HepG2 (cell line): ENCODE measurements around the gene ATN1. TPM values are rescaled to one million over a fixed set of nuclear protein-coding genes. Genes with fewer than 3 reads are reported as not detected.

Source experiments
- AGO1 ChIP-seq: fragments of 200-400 bp; formaldehyde crosslinking; IDR thresholded peaks from 2 replicates; pipeline ENCODE4 v1.6.1; 2017; ENCODE audit warnings: mild to moderate bottlenecking, low read depth, low read length, moderate library complexity; ENCODE audit not compliant: poor library complexity, severe bottlenecking
- CREM ChIP-seq, 2 experiments: sonication (generic) in 1 of 2; formaldehyde crosslinking in 1 of 2; IDR thresholded peaks; 2 replicates each; pipeline versions ENCODE4 v1.4.0 to v1.6.1; 2016 to 2020; ENCODE audit warnings: antibody characterized with exemption in 1 of 2, mild to moderate bottlenecking in 1 of 2, missing genetic modification reagents in 1 of 2
- KDM5A ChIP-seq: fragments of 200-600 bp; sonication (generic); IDR thresholded peaks from 2 replicates; pipeline ENCODE4 v1.7.0; 2018; ENCODE audit warnings: antibody characterized with exemption, mild to moderate bottlenecking, low read length, borderline replicate concordance
- MIER2 ChIP-seq: IDR thresholded peaks from 2 replicates; pipeline ENCODE4 v1.6.1; 2016; ENCODE audit warnings: missing biosample characterization, missing genetic modification reagents
- PLRG1 ChIP-seq: fragments of 450-650 bp; conservative IDR thresholded peaks from 2 replicates; pipeline ENCODE4 v1.6.1; 2016
- RXRA ChIP-seq: sonication (generic); formaldehyde crosslinking; IDR thresholded peaks from 2 replicates; pipeline ENCODE4 v1.5.1; 2020; ENCODE audit warnings: missing genetic modification reagents
- SSRP1 ChIP-seq: IDR thresholded peaks from 2 replicates; pipeline ENCODE4 v1.6.1; 2016; ENCODE audit warnings: control low read depth
- ZFY ChIP-seq: sonication (generic); formaldehyde crosslinking; IDR thresholded peaks from 2 replicates; pipeline ENCODE4 v1.4.0; 2020; ENCODE audit warnings: missing genetic modification reagents
- ZNF17 ChIP-seq: sonication (generic); formaldehyde crosslinking; IDR thresholded peaks from 2 replicates; pipeline ENCODE4 v1.5.0; 2020; ENCODE audit warnings: mild to moderate bottlenecking, missing genetic modification reagents
- ZNF788 ChIP-seq: sonication (generic); formaldehyde crosslinking; IDR thresholded peaks from 2 replicates; pipeline ENCODE4 v1.5.0; 2020; ENCODE audit warnings: mild to moderate bottlenecking, missing genetic modification reagents, borderline replicate concordance
- ZNF792 ChIP-seq: IDR thresholded peaks from 2 replicates; pipeline ENCODE4 v1.6.1; 2016
- ZZZ3 ChIP-seq: sonication (generic); formaldehyde crosslinking; IDR thresholded peaks from 2 replicates; pipeline ENCODE4 v1.4.0; 2020; ENCODE audit warnings: missing genetic modification reagents, mild to moderate bottlenecking, borderline replicate concordance
- polyA plus RNA-seq, 8 experiments: library from polyadenylated mRNA; depleted of rRNA in 3 of 8; stranded (reverse) in 7 of 8; unstranded in 1 of 8; fragments of >200 nt; fragmentation: Illumina TruSeq in 4 of 8; extraction: Trizol in 4 of 8; gene quantifications; 2 replicates each; pipeline versions ENCODE4 v1.2.1 to v1.2.3, GENCODE V29; 2011 to 2016; ENCODE audit warnings: low read depth in 4 of 8, missing spikeins in 1 of 8, mixed read lengths in 1 of 8; ENCODE audit not compliant: insufficient read depth in 1 of 8
- total RNA-seq, 5 experiments: library from RNA; depleted of rRNA; stranded (reverse); fragments of >200 nt; fragmentation: Illumina TruSeq; extraction: Trizol; gene quantifications; 2 replicates each; pipeline ENCODE4 v1.2.3, GENCODE V29; 2016; ENCODE audit warnings: low read depth in 1 of 5
- TF ChIP-seq, protein P1 (sequence below): IDR thresholded peaks from 2 replicates; pipeline ENCODE4 v1.6.1; 2012; ENCODE audit warnings: low read depth, low read length, improper control_type of control experiment
- TF ChIP-seq, protein P2 (sequence below): sonication (generic); formaldehyde crosslinking; conservative IDR thresholded peaks from 2 replicates; pipeline ENCODE4 v1.4.0; 2020; ENCODE audit warnings: mild to moderate bottlenecking, missing genetic modification reagents, moderate library complexity
- TF ChIP-seq, protein P3 (sequence below): sonication (generic); formaldehyde crosslinking; IDR thresholded peaks from 2 replicates; pipeline ENCODE4 v1.8.0; 2022; ENCODE audit warnings: missing genetic modification reagents, low read depth, mild to moderate bottlenecking, borderline replicate concordance
- TF ChIP-seq, protein P4 (sequence below), 2 experiments: IDR thresholded peaks; 2 replicates each; pipeline ENCODE4 v1.6.1; 2011 to 2012; ENCODE audit warnings: low read length in 2 of 2, borderline replicate concordance in 1 of 2, low read depth in 1 of 2, mild to moderate bottlenecking in 1 of 2, moderate library complexity in 1 of 2
- TF ChIP-seq, protein P5 (sequence below): fragments of 450-650 bp; IDR thresholded peaks from 2 replicates; pipeline ENCODE4 v1.6.1; 2017

Gene ATN1
- total and polyA plus RNA-seq, 2 of the 13 experiments (the other 11 are each of a cell fraction or from before 2014, with no cell fraction given) = 2.1 to 8.6 TPM

DNA sequence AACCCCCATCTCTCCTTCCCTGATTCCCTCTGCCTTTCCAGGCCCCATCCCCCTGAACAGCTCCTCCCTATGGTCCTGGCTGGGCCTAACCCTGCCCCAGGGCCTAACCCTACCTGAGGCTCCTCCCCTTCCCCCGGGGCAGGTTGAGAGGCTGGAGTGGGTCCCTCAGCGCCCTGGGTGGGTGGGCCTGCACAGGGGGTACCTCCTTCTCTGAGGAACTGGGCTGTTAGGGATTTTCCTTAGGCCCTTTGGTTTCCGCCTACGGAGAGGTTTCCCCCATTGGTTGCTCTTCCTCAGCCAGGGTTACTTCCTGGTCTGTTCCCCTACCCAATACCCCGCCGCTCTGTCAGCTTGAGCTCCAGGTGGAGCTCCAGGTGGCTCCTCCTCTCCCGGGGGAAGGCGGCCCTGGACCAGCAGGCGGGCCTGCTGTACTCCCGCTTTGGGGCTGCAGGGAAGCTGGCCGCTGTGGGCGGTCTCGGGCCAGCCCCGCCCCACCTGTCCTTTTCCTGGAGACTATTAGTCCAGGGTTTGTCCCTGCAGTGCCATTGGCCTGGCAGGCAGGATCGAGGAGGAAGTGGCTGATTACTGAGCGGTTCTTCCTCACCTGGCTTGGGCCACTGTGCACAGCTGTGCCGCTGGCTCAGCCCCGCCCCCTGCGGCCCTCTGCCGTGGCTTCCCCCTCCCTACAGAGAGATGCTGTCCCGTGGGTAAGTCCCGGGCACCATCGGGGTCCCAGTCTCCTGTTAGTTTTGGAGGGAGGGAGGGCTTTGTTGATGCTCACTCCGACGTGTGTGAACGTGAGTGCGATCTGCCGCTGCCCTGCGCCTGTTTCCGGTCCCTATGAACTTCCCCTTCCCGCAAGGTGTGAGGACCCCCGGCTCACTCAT lies 18.5 kb downstream of the ATN1 start (continued):
- TF ChIP-seq, protein P1, sequence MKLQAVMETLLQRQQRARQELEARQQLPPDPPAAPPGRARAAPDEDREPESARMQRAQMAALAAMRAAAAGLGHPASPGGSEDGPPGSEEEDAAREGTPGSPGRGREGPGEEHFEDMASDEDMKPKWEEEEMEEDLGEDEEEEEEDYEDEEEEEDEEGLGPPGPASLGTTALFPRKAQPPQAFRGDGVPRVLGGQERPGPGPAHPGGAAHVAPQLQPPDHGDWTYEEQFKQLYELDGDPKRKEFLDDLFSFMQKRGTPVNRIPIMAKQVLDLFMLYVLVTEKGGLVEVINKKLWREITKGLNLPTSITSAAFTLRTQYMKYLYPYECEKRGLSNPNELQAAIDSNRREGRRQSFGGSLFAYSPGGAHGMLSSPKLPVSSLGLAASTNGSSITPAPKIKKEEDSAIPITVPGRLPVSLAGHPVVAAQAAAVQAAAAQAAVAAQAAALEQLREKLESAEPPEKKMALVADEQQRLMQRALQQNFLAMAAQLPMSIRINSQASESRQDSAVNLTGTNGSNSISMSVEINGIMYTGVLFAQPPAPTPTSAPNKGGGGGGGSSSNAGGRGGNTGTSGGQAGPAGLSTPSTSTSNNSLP = no peak
- TF ChIP-seq, protein P2, sequence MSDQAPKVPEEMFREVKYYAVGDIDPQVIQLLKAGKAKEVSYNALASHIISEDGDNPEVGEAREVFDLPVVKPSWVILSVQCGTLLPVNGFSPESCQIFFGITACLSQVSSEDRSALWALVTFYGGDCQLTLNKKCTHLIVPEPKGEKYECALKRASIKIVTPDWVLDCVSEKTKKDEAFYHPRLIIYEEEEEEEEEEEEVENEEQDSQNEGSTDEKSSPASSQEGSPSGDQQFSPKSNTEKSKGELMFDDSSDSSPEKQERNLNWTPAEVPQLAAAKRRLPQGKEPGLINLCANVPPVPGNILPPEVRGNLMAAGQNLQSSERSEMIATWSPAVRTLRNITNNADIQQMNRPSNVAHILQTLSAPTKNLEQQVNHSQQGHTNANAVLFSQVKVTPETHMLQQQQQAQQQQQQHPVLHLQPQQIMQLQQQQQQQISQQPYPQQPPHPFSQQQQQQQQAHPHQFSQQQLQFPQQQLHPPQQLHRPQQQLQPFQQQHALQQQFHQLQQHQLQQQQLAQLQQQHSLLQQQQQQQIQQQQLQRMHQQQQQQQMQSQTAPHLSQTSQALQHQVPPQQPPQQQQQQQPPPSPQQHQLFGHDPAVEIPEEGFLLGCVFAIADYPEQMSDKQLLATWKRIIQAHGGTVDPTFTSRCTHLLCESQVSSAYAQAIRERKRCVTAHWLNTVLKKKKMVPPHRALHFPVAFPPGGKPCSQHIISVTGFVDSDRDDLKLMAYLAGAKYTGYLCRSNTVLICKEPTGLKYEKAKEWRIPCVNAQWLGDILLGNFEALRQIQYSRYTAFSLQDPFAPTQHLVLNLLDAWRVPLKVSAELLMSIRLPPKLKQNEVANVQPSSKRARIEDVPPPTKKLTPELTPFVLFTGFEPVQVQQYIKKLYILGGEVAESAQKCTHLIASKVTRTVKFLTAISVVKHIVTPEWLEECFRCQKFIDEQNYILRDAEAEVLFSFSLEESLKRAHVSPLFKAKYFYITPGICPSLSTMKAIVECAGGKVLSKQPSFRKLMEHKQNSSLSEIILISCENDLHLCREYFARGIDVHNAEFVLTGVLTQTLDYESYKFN (CRISPR knock-in tag) = peak; percentile 47; the same call in 1 of the 2 replicates
- TF ChIP-seq ZNF788 (CRISPR knock-in tag) (no peak; the same call in 1 of the 2 replicates), RXRA (CRISPR knock-in tag) (peak; percentile 29; the same call in 1 of the 2 replicates), KDM5A (no peak), ZZZ3 (CRISPR knock-in tag) (no peak; the same call in 1 of the 2 replicates), AGO1 (peak; percentile 91), PLRG1 (no peak), ZNF17 (CRISPR knock-in tag) (no peak), ZFY (CRISPR knock-in tag) (peak; percentile 76), ZNF792 (CRISPR knock-in tag) (peak; percentile 75), MIER2 (CRISPR knock-in tag) (0 out of 2 replicates have a peak, but pooled peaks have one; percentile 27), CREM (IDR thresholded peaks at IDR 0.05) (0 out of 2 replicates have a peak, but pooled peaks have one; percentile 38), CREM (CRISPR knock-in tag; IDR thresholded peaks at IDR 0.05) (no peak), SSRP1 (CRISPR knock-in tag) (no peak)
- TF ChIP-seq, protein P3, sequence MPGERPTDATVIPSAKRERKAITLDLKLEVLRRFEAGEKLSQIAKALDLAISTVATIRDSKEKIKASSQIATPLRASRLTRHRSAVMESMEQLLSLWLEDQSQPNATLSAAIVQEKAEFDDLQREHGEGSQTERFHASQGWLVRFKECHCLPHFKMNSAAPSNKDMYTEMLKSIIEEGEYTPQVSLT (CRISPR knock-in tag) = no peak
- TF ChIP-seq, protein P4, sequence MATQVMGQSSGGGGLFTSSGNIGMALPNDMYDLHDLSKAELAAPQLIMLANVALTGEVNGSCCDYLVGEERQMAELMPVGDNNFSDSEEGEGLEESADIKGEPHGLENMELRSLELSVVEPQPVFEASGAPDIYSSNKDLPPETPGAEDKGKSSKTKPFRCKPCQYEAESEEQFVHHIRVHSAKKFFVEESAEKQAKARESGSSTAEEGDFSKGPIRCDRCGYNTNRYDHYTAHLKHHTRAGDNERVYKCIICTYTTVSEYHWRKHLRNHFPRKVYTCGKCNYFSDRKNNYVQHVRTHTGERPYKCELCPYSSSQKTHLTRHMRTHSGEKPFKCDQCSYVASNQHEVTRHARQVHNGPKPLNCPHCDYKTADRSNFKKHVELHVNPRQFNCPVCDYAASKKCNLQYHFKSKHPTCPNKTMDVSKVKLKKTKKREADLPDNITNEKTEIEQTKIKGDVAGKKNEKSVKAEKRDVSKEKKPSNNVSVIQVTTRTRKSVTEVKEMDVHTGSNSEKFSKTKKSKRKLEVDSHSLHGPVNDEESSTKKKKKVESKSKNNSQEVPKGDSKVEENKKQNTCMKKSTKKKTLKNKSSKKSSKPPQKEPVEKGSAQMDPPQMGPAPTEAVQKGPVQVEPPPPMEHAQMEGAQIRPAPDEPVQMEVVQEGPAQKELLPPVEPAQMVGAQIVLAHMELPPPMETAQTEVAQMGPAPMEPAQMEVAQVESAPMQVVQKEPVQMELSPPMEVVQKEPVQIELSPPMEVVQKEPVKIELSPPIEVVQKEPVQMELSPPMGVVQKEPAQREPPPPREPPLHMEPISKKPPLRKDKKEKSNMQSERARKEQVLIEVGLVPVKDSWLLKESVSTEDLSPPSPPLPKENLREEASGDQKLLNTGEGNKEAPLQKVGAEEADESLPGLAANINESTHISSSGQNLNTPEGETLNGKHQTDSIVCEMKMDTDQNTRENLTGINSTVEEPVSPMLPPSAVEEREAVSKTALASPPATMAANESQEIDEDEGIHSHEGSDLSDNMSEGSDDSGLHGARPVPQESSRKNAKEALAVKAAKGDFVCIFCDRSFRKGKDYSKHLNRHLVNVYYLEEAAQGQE (IDR thresholded peaks at IDR 0.05; ENCODE audit: borderline replicate concordance in 1 of 2, low read depth in 1 of 2, low read length in 2 of 2) = no peak
- TF ChIP-seq, protein P5, sequence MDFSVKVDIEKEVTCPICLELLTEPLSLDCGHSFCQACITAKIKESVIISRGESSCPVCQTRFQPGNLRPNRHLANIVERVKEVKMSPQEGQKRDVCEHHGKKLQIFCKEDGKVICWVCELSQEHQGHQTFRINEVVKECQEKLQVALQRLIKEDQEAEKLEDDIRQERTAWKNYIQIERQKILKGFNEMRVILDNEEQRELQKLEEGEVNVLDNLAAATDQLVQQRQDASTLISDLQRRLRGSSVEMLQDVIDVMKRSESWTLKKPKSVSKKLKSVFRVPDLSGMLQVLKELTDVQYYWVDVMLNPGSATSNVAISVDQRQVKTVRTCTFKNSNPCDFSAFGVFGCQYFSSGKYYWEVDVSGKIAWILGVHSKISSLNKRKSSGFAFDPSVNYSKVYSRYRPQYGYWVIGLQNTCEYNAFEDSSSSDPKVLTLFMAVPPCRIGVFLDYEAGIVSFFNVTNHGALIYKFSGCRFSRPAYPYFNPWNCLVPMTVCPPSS = no peak
